ENCODE measurements around the gene AK9. TPM values are rescaled to one million over a fixed set of nuclear protein-coding genes. Genes with fewer than 3 reads are reported as not detected.

AK9 gene
- total RNA-seq, 1 experiment from 2014 or later, result 2.6 TPM

DNA sequence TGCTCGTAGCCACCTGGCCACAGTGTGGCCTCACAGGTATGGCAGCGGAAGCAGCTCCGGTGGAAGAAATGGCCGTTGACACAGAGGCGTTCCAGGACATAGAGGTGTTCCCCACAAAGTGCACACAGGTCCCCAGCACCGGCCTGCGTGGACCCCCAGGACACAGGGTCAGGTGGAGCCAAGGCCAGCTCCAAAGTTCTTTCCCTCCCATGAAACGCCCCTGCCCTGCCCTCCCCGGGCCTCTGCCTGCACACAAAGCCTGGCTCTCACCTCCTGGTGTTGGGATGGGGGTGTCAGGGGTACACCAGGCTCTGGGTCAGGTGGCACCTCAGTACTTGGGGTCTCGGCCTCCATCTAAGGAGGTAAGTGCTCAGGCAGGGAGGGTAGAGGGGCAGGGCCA, 243.9 kb downstream of the AK9 start:
- CTCF ChIA-PET, result no interaction called here
- H3K36me3 ChIP-seq (ENCODE audit: insufficient read depth, low read length, poor library complexity, severe bottlenecking), result no peaks in the 10 kb centered on the region
- intact Hi-C loops (cut with micrococcal nuclease; ENCODE audit: unreplicated experiment), result no loop called here

DNA sequence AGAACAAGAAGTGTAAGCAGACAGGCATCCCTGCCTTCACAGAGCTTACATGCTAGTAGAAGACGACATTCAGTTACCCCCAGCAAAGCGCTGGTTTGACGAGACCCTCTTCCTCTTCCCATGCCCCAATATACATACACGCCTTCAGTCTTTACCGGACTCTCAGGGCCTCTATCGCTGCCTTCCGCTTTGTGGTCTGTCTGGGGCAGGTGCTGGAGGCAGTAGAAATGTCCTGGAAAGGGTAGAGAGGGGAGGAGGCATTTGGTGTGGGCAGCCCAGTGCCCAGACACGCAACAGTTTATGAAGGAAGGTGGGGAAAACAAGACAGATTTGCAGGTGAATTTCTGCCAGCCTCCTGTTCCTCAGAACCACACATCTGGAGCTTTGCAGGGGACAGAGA, 244.5 kb downstream of the AK9 start:
- DNase-seq (ENCODE audit: low spot score), result no peak
- ChIA-PET POLR2A (ENCODE audit: low non-redundant PET) (no interaction called here), CTCF (no interaction called here)
- no peaks in the 10 kb centered on the region for H3K4me1 ChIP-seq (ENCODE audit: insufficient read depth, low read length, poor library complexity, severe bottlenecking)
- no TSS peak for BruUV-seq (replicated peaks)
- TF ChIP-seq, protein P1, sequence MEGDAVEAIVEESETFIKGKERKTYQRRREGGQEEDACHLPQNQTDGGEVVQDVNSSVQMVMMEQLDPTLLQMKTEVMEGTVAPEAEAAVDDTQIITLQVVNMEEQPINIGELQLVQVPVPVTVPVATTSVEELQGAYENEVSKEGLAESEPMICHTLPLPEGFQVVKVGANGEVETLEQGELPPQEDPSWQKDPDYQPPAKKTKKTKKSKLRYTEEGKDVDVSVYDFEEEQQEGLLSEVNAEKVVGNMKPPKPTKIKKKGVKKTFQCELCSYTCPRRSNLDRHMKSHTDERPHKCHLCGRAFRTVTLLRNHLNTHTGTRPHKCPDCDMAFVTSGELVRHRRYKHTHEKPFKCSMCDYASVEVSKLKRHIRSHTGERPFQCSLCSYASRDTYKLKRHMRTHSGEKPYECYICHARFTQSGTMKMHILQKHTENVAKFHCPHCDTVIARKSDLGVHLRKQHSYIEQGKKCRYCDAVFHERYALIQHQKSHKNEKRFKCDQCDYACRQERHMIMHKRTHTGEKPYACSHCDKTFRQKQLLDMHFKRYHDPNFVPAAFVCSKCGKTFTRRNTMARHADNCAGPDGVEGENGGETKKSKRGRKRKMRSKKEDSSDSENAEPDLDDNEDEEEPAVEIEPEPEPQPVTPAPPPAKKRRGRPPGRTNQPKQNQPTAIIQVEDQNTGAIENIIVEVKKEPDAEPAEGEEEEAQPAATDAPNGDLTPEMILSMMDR (conservative IDR thresholded peaks at IDR 0.05; ENCODE audit: low read depth, low read length), result no peak
- TF ChIP-seq EZH2 (IDR thresholded peaks at IDR 0.05; ENCODE audit: borderline replicate concordance, low read depth, low read length, poor library complexity, severe bottlenecking), result no peak
- intact Hi-C loops (cut with micrococcal nuclease; ENCODE audit: unreplicated experiment), result no loop called here
- H3K36me3 ChIP-seq (ENCODE audit: insufficient read depth, low read length, poor library complexity, severe bottlenecking), result no peaks in the 10 kb centered on the region
- H3K9me3 ChIP-seq (ENCODE audit: low read depth, low read length, poor library complexity, severe bottlenecking), result no peaks in the 10 kb centered on the region
- no peak overlapping the region for H3K27ac ChIP-seq (ENCODE audit: low read depth, low read length, poor library complexity, severe bottlenecking)
- no peaks in the 10 kb centered on the region for H3K27me3 ChIP-seq (replicated peaks; ENCODE audit: insufficient read depth, low read depth, low read length, poor library complexity)
- no peak overlapping the region for H3K4me3 ChIP-seq (ENCODE audit: low read depth, low read length, poor library complexity, severe bottlenecking)

More for the DNA sequence above, 243.9 kb downstream of the AK9 start:
- no TSS peak for BruUV-seq (replicated peaks)
- Histone ChIP-seq H3K9me3 (ENCODE audit: low read depth, low read length, poor library complexity, severe bottlenecking) (no peaks in the 10 kb centered on the region), H3K4me1 (ENCODE audit: insufficient read depth, low read length, poor library complexity, severe bottlenecking) (no peaks in the 10 kb centered on the region), H3K4me3 (ENCODE audit: low read depth, low read length, poor library complexity, severe bottlenecking) (no peak overlapping the region), H3K27ac (ENCODE audit: low read depth, low read length, poor library complexity, severe bottlenecking) (no peak overlapping the region), H3K27me3 (replicated peaks; ENCODE audit: insufficient read depth, low read depth, low read length, poor library complexity) (no peaks in the 10 kb centered on the region)
- TF ChIP-seq, protein P1 (conservative IDR thresholded peaks at IDR 0.05; ENCODE audit: low read depth, low read length), result no peak
- no peak for TF ChIP-seq EZH2 (IDR thresholded peaks at IDR 0.05; ENCODE audit: borderline replicate concordance, low read depth, low read length, poor library complexity, severe bottlenecking)
- POLR2A ChIA-PET (ENCODE audit: low non-redundant PET), result no interaction called here
- no peak for DNase-seq (ENCODE audit: low spot score)

DNA sequence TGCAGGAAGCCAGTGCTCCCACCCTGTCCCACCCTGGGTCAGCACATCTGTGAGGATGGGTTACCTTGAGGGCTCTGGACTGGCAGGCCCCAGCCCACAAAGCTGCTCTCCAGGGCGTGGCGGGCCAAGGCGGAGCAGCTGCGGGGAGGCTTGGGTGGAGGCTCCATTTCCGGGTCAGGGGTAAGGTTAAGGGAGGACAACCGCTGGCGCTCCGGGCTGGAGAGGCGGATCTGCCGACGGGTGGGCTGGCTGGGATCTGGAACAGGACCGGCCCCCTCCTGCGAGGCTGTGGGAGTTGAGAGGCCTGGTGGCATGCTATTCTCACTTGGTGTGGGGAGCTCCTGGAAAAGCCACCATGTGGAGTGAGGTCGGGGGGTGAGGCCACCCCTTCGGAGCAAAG, 244.9 kb downstream of the AK9 start:
- ChIA-PET CTCF (no interaction called here), POLR2A (ENCODE audit: low non-redundant PET) (no interaction called here)
- no peak for DNase-seq (ENCODE audit: low spot score)
- H3K4me3 ChIP-seq (ENCODE audit: low read depth, low read length, poor library complexity, severe bottlenecking), result no peak overlapping the region
- no peaks in the 10 kb centered on the region for H3K4me1 ChIP-seq (ENCODE audit: insufficient read depth, low read length, poor library complexity, severe bottlenecking)
- H3K36me3 ChIP-seq (ENCODE audit: insufficient read depth, low read length, poor library complexity, severe bottlenecking), result no peaks in the 10 kb centered on the region
- TF ChIP-seq, protein P1 (conservative IDR thresholded peaks at IDR 0.05; ENCODE audit: low read depth, low read length), result no peak
- no peak for TF ChIP-seq EZH2 (IDR thresholded peaks at IDR 0.05; ENCODE audit: borderline replicate concordance, low read depth, low read length, poor library complexity, severe bottlenecking)
- no TSS peak for BruUV-seq (replicated peaks)
- no peaks in the 10 kb centered on the region for H3K27me3 ChIP-seq (replicated peaks; ENCODE audit: insufficient read depth, low read depth, low read length, poor library complexity)
- no peaks in the 10 kb centered on the region for H3K9me3 ChIP-seq (ENCODE audit: low read depth, low read length, poor library complexity, severe bottlenecking)
- intact Hi-C loops (cut with micrococcal nuclease; ENCODE audit: unreplicated experiment), result no loop called here
- no peak overlapping the region for H3K27ac ChIP-seq (ENCODE audit: low read depth, low read length, poor library complexity, severe bottlenecking)

All from A673 (cell line).